Tibial nerve (tissue), 4 donors: ENCODE measurements around the gene FAM118A.

ENCODE experiments used
- CTCF ChIP-seq, 5 experiments: fragments of 200-600 bp in 3 of 5; fragments of 450-650 bp in 2 of 5; sonication (generic) in 3 of 5; IDR thresholded peaks; one replicate each; pipeline ENCODE4 v1.5.1; 2016 to 2019; ENCODE audit warnings: antibody characterized with exemption in 5 of 5, mild to moderate bottlenecking in 3 of 5, moderate library complexity in 2 of 5
- EP300 ChIP-seq, 2 donors: sonication (generic); formaldehyde crosslinking; IDR thresholded peaks; one replicate each; pipeline ENCODE4 v1.6.1; 2017; ENCODE audit warnings: antibody characterized with exemption in 2 of 2, mild to moderate bottlenecking in 1 of 2
- POLR2A ChIP-seq, 2 donors: fragments of 450-650 bp; IDR thresholded peaks; one replicate each; pipeline ENCODE4 v1.6.1; 2017; ENCODE audit warnings: antibody characterized with exemption in 2 of 2, mild to moderate bottlenecking in 2 of 2, moderate library complexity in 2 of 2

GRCh38 chr22:45320357-45320976 is 10.7 kb downstream of the FAM118A start:
- TF ChIP-seq CTCF (IDR thresholded peaks at IDR 0.05) (no peak), EP300 (IDR thresholded peaks at IDR 0.05) (no peak), POLR2A (IDR thresholded peaks at IDR 0.05) (no peak)
